G401.6 (cell line): ENCODE measurements around the gene PAM.

ENCODE experiments used
- FAIRE-seq: peaks from 2 replicates; lab custom pipeline; 2012; peaks lifted over from hg19 to GRCh38; lab: Jason Lieb, UNC

PAM gene

GRCh38 chr5:102815540-102816332 is 60.6 kb downstream of the PAM start:
- FAIRE-seq, result no peak

- FAIRE-seq, result no peak
Measured at GRCh38 chr5:102818345-102818744, 63.2 kb downstream of the PAM start.

GRCh38 chr5:102818934-102819333 is 63.8 kb downstream of the PAM start:
- FAIRE-seq, result no peak

- no peak for FAIRE-seq
Measured at GRCh38 chr5:102819634-102820033, 64.5 kb downstream of the PAM start.

GRCh38 chr5:102823441-102823874 is 68.4 kb downstream of the PAM start:
- no peak for FAIRE-seq

- no peak for FAIRE-seq
Measured at GRCh38 chr5:102826629-102827028, 71.5 kb downstream of the PAM start.

- FAIRE-seq, result no peak
Measured at GRCh38 chr5:102830241-102830640, 75.1 kb downstream of the PAM start.

- no peak for FAIRE-seq
Measured at GRCh38 chr5:102832445-102832844, 77.3 kb downstream of the PAM start.

GRCh38 chr5:102833146-102833545 is 78.0 kb downstream of the PAM start:
- FAIRE-seq, result no peak

GRCh38 chr5:102834438-102834964 is 79.4 kb downstream of the PAM start:
- no peak for FAIRE-seq

- FAIRE-seq, result no peak
Measured at GRCh38 chr5:102835717-102836116, 80.6 kb downstream of the PAM start.

GRCh38 chr5:102841021-102841420 is 85.9 kb downstream of the PAM start:
- FAIRE-seq, result no peak

GRCh38 chr5:102843997-102844396 is 88.9 kb downstream of the PAM start:
- no peak for FAIRE-seq

- FAIRE-seq, result no peak
Measured at GRCh38 chr5:102845041-102845440, 89.9 kb downstream of the PAM start.

- FAIRE-seq, result no peak
Measured at GRCh38 chr5:102850503-102850902, 95.4 kb downstream of the PAM start.

GRCh38 chr5:102853680-102854079 is 98.6 kb downstream of the PAM start:
- no peak for FAIRE-seq

GRCh38 chr5:102855681-102856388 is 100.7 kb downstream of the PAM start:
- FAIRE-seq, result no peak

- FAIRE-seq, result no peak
Measured at GRCh38 chr5:102856389-102856777, 101.3 kb downstream of the PAM start.

GRCh38 chr5:102857076-102857818 is 102.1 kb downstream of the PAM start:
- FAIRE-seq, result no peak

GRCh38 chr5:102858221-102858620 is 103.1 kb downstream of the PAM start:
- FAIRE-seq, result no peak

GRCh38 chr5:102858808-102859207 is 103.7 kb downstream of the PAM start:
- no peak for FAIRE-seq

GRCh38 chr5:102860035-102860434 is 104.9 kb downstream of the PAM start:
- no peak for FAIRE-seq

GRCh38 chr5:102863058-102863457 is 108.0 kb downstream of the PAM start:
- no peak for FAIRE-seq
